K562 (cell line): ENCODE measurements around the gene WDFY2. TPM values are rescaled to one million over a fixed set of nuclear protein-coding genes. Genes with fewer than 3 reads are reported as not detected.

Source experiments
- AFF1 ChIP-seq, 2 experiments: fragments of 450-650 bp; IDR thresholded peaks; 2 replicates each; pipeline ENCODE4 v1.6.1; 2018; ENCODE audit warnings: mild to moderate bottlenecking in 2 of 2, low read depth in 1 of 2; ENCODE audit not compliant: partially characterized antibody in 2 of 2
- ETV1 ChIP-seq: fragments of 450-650 bp; conservative IDR thresholded peaks from 2 replicates; pipeline ENCODE4 v1.6.1; 2016; ENCODE audit warnings: missing genetic modification characterization, control low read depth, low read depth, missing compliant biosample characterization
- FOXA1 ChIP-seq: fragments of 450-650 bp; IDR thresholded peaks from 2 replicates; pipeline ENCODE4 v1.6.1; 2016; ENCODE audit warnings: mild to moderate bottlenecking, borderline replicate concordance
- FOXA3 ChIP-seq, 2 experiments: fragments of 450-650 bp in 1 of 2; sonication (generic) in 1 of 2; formaldehyde crosslinking; IDR thresholded peaks in 1 of 2; conservative IDR thresholded peaks in 1 of 2; 2 replicates each; pipeline versions ENCODE4 v1.4.0 to v1.8.0; 2020 to 2022; ENCODE audit warnings: mild to moderate bottlenecking in 2 of 2, missing genetic modification reagents in 1 of 2
- NFATC3 ChIP-seq: fragments of 450-650 bp; IDR thresholded peaks from 2 replicates; pipeline ENCODE4 v1.6.1; 2017; ENCODE audit warnings: mild to moderate bottlenecking
- RBM39 ChIP-seq: fragments of 200-400 bp; formaldehyde crosslinking; optimal IDR thresholded peaks from 2 replicates; pipeline ENCODE3; 2018; ENCODE audit warnings: low read depth, low read length
- ZNF280B ChIP-seq: fragments of 250-450 bp; sonication (Bioruptor Pico); IDR thresholded peaks from 2 replicates; pipeline ENCODE4 v1.5.1; 2021; ENCODE audit warnings: mild to moderate bottlenecking
- polyA plus RNA-seq, 8 experiments: library from polyadenylated mRNA; depleted of rRNA in 4 of 8; stranded (reverse) in 5 of 8; unstranded in 3 of 8; fragments of >200 nt; fragmentation: Nextera tagmentation in 2 of 8; fragmentation: Illumina TruSeq in 1 of 8; extraction: Ambion mirVana in 2 of 8; extraction: Trizol in 1 of 8; gene quantifications; 2 replicates each; pipeline versions ENCODE4 v1.2.1 to v1.2.3, GENCODE V29; 2011 to 2014; ENCODE audit warnings: inconsistent platforms in 1 of 8, missing spikeins in 1 of 8
- total RNA-seq, 7 experiments: library from RNA; depleted of rRNA in 6 of 7; stranded (reverse); fragments of >200 nt in 6 of 7; fragmentation: Illumina TruSeq in 2 of 7; extraction: Trizol in 2 of 7; gene quantifications; 2 replicates each; pipeline versions ENCODE4 v1.2.1 to v1.2.3, GENCODE V29; 2011 to 2021; ENCODE audit warnings: low replicate concordance in 1 of 7

WDFY2 gene
- total and polyA plus RNA-seq, 9 of the 15 experiments (the other 6 are each of a cell fraction or from before 2014, with no cell fraction given): 0.66 to 6.4 (median 4.4) TPM

- TF ChIP-seq FOXA1: no peak
- no peak for TF ChIP-seq NFATC3
- no peak for TF ChIP-seq FOXA3 (CRISPR knock-in tag; conservative IDR thresholded peaks at IDR 0.05 in 1 of 2, IDR thresholded peaks at IDR 0.05 in 1 of 2)
- no peak for TF ChIP-seq AFF1 (IDR thresholded peaks at IDR 0.05; ENCODE audit: low read depth in 1 of 2, partially characterized antibody in 2 of 2)
- TF ChIP-seq ETV1 (tag): no peak
- no peak for TF ChIP-seq ZNF280B (CRISPR knock-in tag)
- TF ChIP-seq RBM39: no peak
Measured at GRCh38 chr13:51637852-51638215, 53.6 kb downstream of the WDFY2 start (continued).
